Inflammatory macrophage treated with lipopolysaccharide for 1 hour (primary cell): ENCODE results near the gene KIF26B.

Experiments used
- DNase-seq, 2 donors: peaks; one replicate each; pipeline ENCODE4 v3.0.0-alpha.2; 2020 to 2022

KIF26B gene

DNA sequence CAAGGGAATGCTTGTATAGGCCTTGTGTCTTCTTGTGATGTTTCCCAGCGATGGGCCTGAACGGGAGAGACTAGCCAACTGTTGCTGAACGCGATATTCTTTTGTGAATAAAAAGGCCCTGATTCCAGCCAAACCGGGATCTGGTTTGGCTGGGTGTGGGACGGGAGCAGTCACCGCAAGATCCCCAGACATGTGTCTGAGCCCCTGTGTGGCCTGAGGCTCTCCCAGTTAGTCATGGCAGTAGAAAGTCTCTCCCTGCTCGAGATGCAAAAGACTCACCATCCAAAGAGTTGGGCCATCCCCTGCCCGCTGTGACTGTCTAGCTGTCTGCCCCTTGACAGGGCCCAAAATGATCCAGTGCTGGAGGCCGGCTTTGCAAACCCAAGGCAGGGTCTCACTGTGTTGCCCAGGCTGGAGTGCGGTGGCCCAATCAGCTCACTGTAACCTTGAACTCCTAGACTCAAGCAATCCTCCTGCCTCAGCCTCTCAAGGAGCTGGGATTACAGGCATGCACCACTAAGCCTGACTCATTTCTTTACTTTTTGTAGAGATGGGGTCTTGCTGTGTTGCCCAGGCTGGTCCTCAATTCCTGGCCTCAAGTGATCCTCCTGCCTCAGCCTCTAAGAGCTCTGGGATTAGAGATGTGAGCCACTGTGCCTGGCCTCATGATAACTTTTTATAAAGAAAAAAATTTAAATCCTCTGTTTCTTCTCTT is 56.4 kb downstream of the KIF26B start:
- DNase-seq = no peak

- no peak for DNase-seq
Observed at GRCh38 chr1:245211761-245212160, 57.0 kb downstream of the KIF26B start.

DNA sequence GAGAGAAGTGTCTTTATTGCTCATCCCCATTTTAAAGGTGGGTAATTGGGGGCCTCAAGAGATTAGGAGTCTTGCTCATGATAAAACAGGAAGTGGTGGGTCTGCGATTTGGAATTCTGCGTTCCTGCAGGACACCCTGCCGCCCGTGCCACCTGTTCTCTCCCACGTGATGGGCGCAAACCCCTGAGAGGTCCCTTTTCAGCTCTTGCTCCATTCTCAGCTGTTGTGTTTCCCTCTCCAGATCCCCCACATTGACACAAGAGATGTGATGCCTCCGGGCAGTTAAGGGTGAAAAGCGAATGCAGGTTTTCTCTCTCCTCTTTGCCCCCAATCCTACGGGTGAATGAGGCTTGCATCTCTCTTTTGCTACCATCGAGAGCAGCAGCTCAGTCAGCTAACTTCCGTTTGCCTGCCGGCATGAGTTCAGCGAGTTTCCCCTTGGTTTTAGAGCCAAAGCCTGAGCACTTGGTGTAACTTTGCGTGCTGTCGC is 57.5 kb downstream of the KIF26B start:
- no peak for DNase-seq

GRCh38 chr1:245213066-245213831 is 58.5 kb downstream of the KIF26B start:
- no peak for DNase-seq

GRCh38 chr1:245215071-245215470 is 60.3 kb downstream of the KIF26B start:
- no peak for DNase-seq

- no peak for DNase-seq
Observed at GRCh38 chr1:245216366-245217115, 61.8 kb downstream of the KIF26B start.

GRCh38 chr1:245217853-245218608 is 63.2 kb downstream of the KIF26B start:
- DNase-seq = no peak

GRCh38 chr1:245220381-245220985 is 65.7 kb downstream of the KIF26B start:
- no peak for DNase-seq

DNA sequence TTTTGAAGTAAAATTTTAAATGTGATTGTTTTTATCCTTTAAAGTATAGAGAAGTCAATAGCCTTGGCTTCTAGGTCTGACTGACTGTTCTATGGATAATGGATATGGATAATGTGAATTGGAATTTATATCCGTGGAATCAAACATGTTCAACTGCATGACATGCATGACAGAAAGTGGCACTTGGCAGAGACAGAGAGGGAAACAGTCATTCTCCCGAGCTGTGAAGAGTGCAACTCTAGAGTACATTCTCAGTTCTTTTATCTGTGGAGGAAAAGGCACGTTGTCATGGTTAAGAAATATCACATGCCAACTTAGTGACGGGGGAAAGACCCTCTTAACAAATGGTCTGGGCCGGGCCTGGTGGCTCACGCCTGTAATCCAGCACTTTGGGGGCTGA is 67.0 kb downstream of the KIF26B start:
- DNase-seq = no peak

DNA sequence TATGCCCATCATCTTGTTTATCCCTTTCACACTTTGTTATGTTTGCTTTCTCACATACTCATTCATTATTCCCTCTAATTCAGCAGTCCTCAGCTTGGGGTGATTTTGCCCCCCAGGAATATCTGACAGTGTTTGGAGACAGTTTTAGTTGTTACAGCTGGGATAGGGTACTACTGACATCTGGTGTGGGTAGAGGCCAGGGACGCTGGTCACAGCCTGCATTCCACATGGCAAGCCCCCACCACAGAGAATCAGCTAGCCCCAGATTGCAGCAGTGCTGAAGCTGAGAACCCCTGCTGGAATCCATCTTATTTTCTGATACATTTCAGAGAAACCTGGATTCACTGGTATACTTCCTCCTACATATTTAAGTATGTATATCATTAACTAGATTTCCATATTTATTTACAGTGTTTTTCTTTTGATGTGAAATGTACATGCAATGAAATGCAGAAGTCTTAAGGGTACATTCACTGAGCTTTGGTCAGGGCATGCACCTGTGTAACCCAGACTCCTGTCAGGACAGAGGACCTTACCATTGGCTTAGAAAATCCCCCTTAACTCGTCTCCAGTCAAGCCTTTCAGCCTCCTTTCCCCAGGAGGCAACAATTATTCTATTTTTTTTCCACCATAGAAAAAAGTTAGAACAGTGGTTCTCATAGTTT is 68.3 kb downstream of the KIF26B start:
- no peak for DNase-seq

DNA sequence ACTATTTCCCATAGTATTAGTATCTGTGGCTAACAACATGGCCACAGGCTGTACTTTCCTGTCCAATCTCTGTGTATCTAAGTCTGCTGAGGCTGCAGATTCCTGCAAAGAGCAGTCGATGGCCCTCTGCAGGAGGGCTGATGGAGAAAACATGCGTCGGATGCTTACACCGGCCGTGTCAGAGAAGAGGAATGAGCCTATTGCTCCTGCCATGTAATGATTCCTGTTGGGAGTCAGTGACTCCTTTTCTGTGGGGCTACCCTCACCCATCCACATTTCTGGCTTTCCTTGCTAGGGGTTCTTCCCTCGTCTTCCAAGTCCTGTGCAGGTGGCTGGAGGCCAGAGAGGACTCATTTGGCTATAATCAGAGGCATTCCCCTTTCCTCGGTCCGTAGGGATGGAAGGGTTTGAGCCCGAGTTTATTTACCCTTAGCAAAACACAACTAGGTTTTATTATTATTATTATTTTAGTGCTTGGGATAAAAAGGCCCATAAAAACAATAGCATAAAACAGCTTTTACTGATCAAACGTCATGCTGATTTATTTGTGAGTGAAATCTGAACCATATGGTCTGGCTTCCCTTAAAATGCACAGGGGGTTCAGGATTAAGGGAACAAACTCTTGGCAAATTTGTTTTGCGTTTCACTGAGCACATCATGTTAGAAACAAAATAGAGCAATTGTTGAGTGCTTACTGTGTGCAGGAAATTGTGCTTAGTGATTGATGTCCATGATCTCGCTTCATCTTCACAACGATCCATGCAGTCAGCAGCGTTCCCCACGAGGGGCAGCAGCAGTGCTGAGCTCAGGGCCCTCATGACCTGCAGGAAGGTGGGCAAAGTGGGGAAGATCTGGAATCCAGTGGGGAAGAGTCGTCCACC is 70.8 kb downstream of the KIF26B start:
- DNase-seq = no peak

- no peak for DNase-seq
Observed at GRCh38 chr1:245226203-245226499, 71.4 kb downstream of the KIF26B start.

DNA sequence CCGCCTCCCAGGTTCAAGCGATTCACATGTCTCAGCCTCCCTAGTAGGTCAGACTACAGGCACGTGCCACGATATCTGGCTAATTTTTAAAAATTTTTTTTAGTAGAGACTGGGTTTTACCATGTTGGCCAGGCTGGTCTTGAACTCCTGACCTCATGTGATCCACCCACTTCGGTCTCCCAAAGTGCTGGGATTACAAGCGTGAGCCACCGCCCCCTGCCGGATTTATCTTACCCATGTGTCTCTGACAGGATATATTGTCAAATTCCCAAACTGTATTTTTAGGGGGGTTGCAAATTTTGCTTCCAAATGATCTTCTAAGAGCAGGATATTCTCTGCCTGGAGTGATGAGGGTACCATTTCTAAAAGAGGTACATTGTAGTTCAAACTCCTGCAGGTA is 74.3 kb downstream of the KIF26B start:
- DNase-seq = no peak

DNA sequence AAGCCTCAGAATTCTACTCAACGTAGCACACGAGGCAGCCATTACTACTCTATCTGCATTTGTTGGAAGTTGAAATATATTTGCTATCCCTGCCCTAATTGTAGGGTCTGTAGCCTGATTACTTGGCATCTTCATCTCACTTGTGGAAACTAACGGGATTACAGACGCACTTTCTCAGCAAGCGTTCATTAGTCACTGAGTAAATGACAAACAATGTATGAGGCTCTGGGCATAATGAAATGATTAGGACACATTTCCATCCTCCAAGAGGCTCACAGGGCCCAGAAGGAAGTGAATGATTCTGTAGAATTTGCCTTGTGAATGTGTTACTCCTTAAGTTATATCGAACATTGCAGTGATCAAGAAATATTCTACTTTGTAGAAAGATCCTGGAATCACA is 78.1 kb downstream of the KIF26B start:
- DNase-seq = no peak

DNA sequence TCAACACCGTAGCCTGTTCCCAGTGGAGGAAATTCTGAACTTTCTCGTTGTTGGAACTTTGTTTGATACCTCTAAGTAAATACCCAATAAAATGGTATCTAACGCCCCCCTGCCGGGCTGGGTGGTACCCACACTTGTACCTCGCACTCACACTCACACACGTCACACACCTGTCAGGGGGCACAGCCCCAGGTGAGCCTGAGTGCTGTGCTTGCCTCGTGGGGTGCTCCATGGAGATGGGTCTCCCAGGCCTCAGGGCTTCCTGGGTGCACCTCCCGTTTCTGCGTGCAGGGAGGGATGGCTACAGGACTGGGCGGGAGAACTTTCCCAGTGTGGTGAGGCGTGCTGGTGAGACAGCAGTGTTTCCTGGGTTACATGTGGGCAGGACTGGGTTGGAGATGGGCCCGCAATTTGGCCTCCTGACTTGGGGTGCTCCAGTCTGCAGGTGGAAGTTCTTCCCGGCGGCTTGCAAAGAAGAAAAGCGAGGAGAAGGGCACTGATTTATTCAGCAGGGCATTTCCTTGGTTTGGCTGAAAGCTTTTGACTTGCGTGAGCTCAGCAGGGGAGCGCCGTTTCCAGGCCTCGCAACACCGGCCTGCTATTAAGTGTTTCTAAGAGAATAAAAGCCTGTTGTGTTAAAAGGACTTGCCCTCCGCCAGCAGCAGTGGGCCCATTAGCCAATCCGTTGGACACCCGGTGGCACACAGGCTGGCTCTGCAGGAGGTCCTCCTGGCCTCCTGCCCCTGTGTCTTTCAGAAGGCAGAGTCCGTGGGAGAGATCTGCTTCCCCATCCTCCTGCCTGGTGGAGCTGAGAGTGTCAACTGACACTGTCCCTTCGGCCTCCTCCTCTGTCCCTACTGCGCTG is 79.7 kb downstream of the KIF26B start:
- no peak for DNase-seq

DNA sequence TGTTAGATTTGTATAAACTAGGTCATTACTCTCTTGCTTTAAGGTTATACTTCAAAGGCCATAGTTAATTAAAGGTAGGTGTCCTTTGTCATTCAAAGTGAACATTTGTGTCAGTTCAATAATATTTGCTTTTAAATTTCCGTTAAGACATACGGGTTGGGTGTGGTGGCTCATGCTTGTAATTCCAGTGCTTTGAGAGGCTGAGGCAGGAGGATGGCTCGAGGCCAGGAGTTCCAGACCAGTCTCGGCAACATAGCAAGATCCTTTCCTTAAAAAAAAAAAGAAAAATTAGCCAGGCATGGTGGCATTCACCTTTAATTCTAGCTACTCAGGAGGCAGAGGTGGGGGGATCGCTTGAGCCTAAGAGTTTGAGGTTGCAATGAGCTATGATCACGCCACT is 80.4 kb downstream of the KIF26B start:
- DNase-seq = no peak

GRCh38 chr1:245240648-245241165 is 85.9 kb downstream of the KIF26B start:
- DNase-seq = no peak

DNA sequence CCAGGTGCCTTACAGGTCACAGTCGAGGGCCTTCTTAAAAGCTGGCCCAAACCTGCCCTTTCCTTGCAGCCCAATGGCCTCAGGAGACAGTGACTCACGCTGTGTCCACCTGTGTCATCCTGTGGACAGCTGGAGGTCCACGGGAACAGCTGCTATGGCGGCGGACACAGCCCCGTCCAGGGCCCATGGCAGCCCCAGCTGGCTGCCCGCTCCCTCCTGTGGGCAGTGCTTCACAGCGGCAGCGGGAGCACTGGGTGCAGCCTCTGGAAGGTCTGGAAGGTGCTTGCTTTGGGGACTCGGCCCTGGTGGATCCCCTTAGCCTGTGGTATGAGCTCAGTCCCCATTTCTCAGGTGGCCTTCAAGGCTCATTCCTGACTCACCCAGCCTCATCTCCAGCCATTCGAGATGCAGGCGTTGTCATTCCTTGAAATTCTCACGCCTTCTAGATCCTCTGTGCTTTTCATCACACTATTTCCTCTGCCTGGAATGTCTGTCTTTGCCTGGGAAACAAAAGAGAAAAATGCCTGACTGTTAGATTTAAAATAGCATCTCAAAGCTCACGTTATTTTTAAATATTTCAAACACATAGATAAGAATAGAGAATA is 86.8 kb downstream of the KIF26B start:
- no peak for DNase-seq

- no peak for DNase-seq
Observed at GRCh38 chr1:245242989-245243388, 88.2 kb downstream of the KIF26B start.
